Parathyroid adenoma (tissue), 2 donors: ENCODE measurements around the gene H19.

Experiments
- H2AFZ ChIP-seq: fragments of 300-600 bp; sonication (generic); one replicate; pipeline ENCODE4 v1.7.0; 2017; ENCODE audit warnings: antibody characterized with exemption, mild to moderate bottlenecking
- H3K27ac ChIP-seq: fragments of 300-600 bp; sonication (generic); one replicate; pipeline ENCODE4 v1.7.0; 2017
- H3K27me3 ChIP-seq: fragments of 300-600 bp; sonication (generic); one replicate; pipeline ENCODE4 v1.7.0; 2017; ENCODE audit warnings: low read length; ENCODE audit not compliant: control insufficient read depth, insufficient read depth
- H3K36me3 ChIP-seq: fragments of 300-600 bp; sonication (generic); one replicate; pipeline ENCODE4 v1.7.0; 2017; ENCODE audit warnings: low read length; ENCODE audit not compliant: control insufficient read depth, insufficient read depth
- H3K4me1 ChIP-seq: fragments of 300-600 bp; sonication (generic); one replicate; pipeline ENCODE4 v1.7.0; 2017; ENCODE audit warnings: control low read depth
- H3K4me2 ChIP-seq: fragments of 300-600 bp; sonication (generic); one replicate; pipeline ENCODE4 v1.7.0; 2017; ENCODE audit warnings: low read length
- H3K4me3 ChIP-seq: fragments of 300-600 bp; sonication (generic); one replicate; pipeline ENCODE4 v1.7.0; 2017; ENCODE audit warnings: low read depth, low read length
- H3K79me2 ChIP-seq: fragments of 300-600 bp; sonication (generic); one replicate; pipeline ENCODE4 v1.7.0; 2017; ENCODE audit warnings: control low read depth
- H3K9ac ChIP-seq: fragments of 300-600 bp; sonication (generic); one replicate; pipeline ENCODE4 v1.7.0; 2017; ENCODE audit warnings: mild to moderate bottlenecking
- H3K9me3 ChIP-seq: fragments of 300-600 bp; sonication (generic); one replicate; pipeline ENCODE4 v1.7.0; 2017; ENCODE audit warnings: low read length; ENCODE audit not compliant: control insufficient read depth
- TF ChIP-seq, protein P1 (sequence below): fragments of 300-600 bp; sonication (generic); IDR thresholded peaks from one replicate; pipeline ENCODE4 v1.7.0; 2017; ENCODE audit warnings: antibody characterized with exemption, mild to moderate bottlenecking
- donor health status: primary hyperparathyroidism.

The H19 gene

DNA sequence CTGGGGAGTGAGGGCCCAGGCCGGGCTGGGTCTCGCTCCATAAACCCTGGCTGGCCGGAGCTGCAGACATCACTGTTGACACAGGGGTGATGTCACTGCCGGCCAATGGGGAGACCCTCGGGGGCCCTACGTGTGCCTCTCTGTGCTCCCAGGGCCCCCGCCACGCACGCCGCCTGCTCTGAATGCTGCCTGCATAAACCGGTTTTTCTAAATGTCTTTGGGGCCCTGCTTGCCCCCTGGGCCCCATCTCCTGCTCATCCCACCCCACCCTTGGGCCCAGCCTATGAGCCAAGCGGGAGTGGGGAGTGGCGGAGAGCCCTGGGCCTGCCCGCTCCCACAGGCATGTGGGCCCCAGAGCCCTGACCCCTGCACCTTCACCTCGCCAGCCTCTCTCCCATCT, 7.7 kb downstream of the H19 start:
- H3K27me3 ChIP-seq: no peaks in the 10 kb centered on the region
- no peaks in the 10 kb centered on the region for H3K4me1 ChIP-seq
- TF ChIP-seq, protein P1, sequence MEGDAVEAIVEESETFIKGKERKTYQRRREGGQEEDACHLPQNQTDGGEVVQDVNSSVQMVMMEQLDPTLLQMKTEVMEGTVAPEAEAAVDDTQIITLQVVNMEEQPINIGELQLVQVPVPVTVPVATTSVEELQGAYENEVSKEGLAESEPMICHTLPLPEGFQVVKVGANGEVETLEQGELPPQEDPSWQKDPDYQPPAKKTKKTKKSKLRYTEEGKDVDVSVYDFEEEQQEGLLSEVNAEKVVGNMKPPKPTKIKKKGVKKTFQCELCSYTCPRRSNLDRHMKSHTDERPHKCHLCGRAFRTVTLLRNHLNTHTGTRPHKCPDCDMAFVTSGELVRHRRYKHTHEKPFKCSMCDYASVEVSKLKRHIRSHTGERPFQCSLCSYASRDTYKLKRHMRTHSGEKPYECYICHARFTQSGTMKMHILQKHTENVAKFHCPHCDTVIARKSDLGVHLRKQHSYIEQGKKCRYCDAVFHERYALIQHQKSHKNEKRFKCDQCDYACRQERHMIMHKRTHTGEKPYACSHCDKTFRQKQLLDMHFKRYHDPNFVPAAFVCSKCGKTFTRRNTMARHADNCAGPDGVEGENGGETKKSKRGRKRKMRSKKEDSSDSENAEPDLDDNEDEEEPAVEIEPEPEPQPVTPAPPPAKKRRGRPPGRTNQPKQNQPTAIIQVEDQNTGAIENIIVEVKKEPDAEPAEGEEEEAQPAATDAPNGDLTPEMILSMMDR: no peak
- H3K4me2 ChIP-seq: no peak overlapping the region
- H3K79me2 ChIP-seq: no peaks in the 10 kb centered on the region
- H3K9ac ChIP-seq: no peak overlapping the region
- H3K4me3 ChIP-seq: no peak overlapping the region
- no peak overlapping the region for H2AFZ ChIP-seq
- no peak overlapping the region for H3K27ac ChIP-seq
- no peaks in the 10 kb centered on the region for H3K9me3 ChIP-seq
- no peaks in the 10 kb centered on the region for H3K36me3 ChIP-seq

DNA sequence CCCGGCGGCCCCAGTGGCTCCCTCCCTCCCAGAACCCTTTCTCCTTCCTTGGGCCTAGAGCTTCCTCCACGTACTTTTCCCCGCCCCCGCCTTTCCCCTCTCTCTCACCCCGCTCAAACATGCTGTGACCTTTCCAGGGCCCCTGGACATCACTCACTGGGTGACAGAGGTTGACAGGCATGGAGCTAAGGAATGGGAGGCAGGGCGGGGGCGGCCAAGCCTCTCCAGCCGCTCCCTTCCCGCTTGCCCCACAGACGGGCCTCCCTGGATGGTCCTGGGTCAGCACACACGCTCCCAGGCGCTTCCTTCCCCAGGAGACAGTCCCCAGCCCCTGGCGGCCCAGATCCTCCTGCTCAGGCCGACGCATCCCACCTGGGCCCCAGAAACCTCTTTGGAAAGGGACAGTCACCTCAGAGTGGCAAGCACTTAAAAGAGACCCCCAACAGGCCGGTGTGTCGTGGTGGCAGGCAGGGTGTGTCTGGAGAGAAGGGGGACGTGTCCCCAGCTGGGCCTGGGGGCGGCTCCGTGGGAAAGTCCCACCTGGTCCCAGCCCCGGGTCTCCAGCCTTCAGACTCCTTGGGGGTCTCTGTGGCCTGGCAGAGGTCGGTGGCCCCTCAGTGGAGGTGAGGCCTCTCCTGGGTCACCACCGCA, 8.8 kb downstream of the H19 start:
- no peaks in the 10 kb centered on the region for H3K27me3 ChIP-seq
- TF ChIP-seq, protein P1: no peak
- H3K27ac ChIP-seq: no peak overlapping the region

DNA sequence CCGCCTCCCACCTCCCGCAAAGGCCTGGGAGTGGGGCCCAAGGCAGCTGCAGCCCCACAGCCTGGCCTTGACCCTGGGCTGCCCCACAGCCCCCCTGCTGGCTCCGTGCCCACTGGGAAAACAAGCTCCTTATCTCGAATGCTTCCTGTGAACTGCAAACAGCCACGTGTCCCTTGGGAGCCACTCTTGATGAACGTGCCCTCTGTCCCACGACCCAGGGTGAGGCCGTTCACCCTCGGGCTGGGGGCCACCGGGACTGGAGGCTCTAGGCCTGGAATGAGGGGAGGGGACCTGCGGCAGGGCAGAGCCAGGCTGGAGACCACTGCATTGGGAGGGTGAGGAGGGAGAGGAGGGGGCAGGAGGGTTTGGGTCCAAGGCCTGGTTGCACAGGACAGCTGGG, 9.5 kb downstream of the H19 start:
- TF ChIP-seq, protein P1: no peak
- no peak overlapping the region for H2AFZ ChIP-seq
- H3K4me1 ChIP-seq: no peaks in the 10 kb centered on the region
- H3K9me3 ChIP-seq: no peaks in the 10 kb centered on the region
- H3K27me3 ChIP-seq: no peaks in the 10 kb centered on the region
- no peak overlapping the region for H3K4me2 ChIP-seq
- H3K79me2 ChIP-seq: no peaks in the 10 kb centered on the region
- H3K36me3 ChIP-seq: no peaks in the 10 kb centered on the region
- H3K27ac ChIP-seq: no peak overlapping the region
- no peak overlapping the region for H3K4me3 ChIP-seq
- H3K9ac ChIP-seq: no peak overlapping the region

More for the DNA sequence above, 8.8 kb downstream of the H19 start:
- Histone ChIP-seq H3K9ac (no peak overlapping the region), H3K9me3 (no peaks in the 10 kb centered on the region), H3K36me3 (no peaks in the 10 kb centered on the region), H3K4me1 (no peaks in the 10 kb centered on the region), H2AFZ (no peak overlapping the region), H3K4me3 (no peak overlapping the region), H3K4me2 (no peak overlapping the region), H3K79me2 (no peaks in the 10 kb centered on the region)

DNA sequence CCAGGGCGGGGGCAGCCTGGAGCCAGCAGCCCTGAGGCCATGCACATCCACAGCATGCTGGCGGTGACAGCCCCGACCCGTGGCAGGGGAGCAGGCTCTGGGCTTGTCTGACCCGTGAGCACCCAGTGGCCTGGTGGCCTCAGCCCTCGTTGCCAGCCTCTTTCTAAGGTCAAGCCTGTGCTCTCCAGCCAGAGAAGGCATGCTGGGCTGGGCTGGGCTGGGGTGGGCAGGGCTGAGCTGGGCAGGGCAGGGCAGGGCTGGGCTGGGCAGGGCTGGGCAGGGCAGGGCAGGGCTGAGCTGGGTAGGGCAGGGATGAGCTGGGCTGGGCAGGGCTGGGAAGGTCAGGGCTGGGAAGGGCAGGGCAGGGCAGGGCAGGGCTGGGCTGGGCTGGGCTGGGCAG, 10.6 kb downstream of the H19 start:
- H3K79me2 ChIP-seq: no peaks in the 10 kb centered on the region
- H3K4me3 ChIP-seq: no peak overlapping the region
- H2AFZ ChIP-seq: no peak overlapping the region
- no peak overlapping the region for H3K27ac ChIP-seq
- H3K9ac ChIP-seq: no peak overlapping the region
- H3K36me3 ChIP-seq: no peaks in the 10 kb centered on the region
- H3K4me1 ChIP-seq: no peaks in the 10 kb centered on the region
- TF ChIP-seq, protein P1: no peak
- H3K27me3 ChIP-seq: no peaks in the 10 kb centered on the region
- no peaks in the 10 kb centered on the region for H3K9me3 ChIP-seq
- no peak overlapping the region for H3K4me2 ChIP-seq

DNA sequence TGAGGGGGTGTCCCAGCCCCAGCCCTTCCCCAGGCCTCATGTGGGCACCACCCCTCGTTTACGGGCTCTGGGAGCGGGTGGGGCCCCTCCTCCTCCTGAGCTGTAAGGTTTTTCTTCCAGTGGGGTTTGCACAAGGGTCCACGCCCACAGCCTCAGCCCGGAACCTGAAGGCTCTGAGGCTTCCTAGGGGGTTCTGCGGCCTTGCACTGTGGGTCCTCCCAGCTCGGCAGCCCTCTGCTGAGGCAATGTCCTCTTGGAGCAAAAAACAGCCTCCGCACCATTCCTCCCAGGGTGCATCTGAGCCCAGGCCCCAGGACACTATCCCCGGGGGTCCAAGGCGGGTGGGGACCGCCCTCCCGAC, 14.1 kb downstream of the H19 start:
- H3K4me1 ChIP-seq: no peaks in the 10 kb centered on the region
- H3K27ac ChIP-seq: no peak overlapping the region
- no peaks in the 10 kb centered on the region for H3K9me3 ChIP-seq
- no peak overlapping the region for H2AFZ ChIP-seq
- H3K79me2 ChIP-seq: no peaks in the 10 kb centered on the region
- no peaks in the 10 kb centered on the region for H3K36me3 ChIP-seq
- no peak overlapping the region for H3K9ac ChIP-seq
- TF ChIP-seq, protein P1: no peak
- no peak overlapping the region for H3K4me2 ChIP-seq
- H3K4me3 ChIP-seq: no peak overlapping the region
- no peaks in the 10 kb centered on the region for H3K27me3 ChIP-seq
